Activated CD4-positive, alpha-beta T cell treated with anti-CD3 and anti-CD28 coated beads for 24 hours (primary cell): ENCODE results near the gene ELP6.
"Not testable (repeated sequence)": the region's sequence is repeated elsewhere in the genome, so short reads cannot be mapped to it uniquely, and the experiment has no call there.

Experiments
- DNase-seq, 2 donors: peaks; one replicate each; pipeline ENCODE4 v3.0.0-alpha.2; 2020; ENCODE audit warnings: low read depth in 2 of 2

The ELP6 gene

DNA sequence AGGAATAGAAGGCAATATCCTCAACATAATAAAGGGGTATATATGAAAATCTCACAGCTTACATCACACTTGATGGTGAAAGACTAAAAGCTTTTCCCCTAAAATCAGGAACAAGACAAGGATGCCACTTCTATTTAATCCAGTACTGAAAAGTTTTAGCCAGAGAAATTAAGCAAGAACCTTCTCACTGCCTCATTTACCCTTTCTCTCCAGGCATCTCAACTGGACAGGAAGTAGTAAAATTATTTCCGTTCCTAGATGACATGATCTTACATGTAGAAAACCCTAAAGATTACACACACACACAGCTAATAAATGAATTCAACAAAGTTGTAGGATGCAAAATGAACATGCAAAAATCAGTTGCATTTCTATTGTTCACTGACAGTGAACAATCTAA lies 48.9 kb downstream of the ELP6 start:
- DNase-seq: no peak

DNA sequence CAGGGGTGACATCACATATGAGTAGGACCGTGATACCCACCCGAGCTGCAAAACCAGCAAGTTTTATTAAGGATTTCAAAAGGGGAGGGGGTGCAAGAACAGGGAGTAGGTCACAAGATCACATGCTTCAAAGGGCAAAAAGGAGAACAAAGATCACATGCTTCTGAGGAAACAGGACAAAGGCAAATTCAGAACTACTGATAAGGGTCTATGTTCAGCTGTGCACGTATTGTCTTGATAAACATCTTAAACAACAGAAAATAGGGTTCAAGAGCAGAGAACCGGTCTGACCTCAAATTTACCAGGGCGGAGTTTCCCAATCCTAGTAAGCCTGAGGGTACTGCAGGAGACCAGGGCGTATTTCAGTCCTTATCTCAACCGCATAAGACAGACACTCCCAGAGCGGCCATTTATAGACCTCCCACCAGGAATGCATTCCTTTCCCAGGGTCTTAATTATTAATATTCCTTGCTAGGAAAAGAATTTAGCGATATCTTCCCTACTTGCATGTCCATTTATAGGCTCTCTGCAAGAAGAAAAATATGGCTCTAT lies 53.9 kb downstream of the ELP6 start:
- DNase-seq: not testable (repeated sequence)

DNA sequence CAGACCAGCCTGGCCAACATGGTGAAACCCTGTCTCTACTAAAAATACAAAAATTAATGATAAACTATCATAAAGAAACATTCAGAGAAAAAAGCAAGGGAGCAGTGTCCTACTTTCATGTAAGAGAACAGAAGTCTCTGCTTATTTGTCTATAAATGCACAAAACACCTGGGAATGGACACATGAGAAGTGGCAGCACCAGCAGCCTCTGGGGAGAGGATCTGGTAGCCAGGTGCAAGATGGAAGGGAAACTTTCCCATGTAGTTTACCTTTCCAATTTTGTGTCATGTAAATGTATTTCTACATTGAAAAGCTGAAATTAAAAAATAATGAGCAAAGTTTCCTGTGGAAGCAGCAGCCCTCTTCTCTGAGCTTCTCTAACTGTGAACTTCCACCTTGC lies 56.5 kb downstream of the ELP6 start:
- no peak for DNase-seq

DNA sequence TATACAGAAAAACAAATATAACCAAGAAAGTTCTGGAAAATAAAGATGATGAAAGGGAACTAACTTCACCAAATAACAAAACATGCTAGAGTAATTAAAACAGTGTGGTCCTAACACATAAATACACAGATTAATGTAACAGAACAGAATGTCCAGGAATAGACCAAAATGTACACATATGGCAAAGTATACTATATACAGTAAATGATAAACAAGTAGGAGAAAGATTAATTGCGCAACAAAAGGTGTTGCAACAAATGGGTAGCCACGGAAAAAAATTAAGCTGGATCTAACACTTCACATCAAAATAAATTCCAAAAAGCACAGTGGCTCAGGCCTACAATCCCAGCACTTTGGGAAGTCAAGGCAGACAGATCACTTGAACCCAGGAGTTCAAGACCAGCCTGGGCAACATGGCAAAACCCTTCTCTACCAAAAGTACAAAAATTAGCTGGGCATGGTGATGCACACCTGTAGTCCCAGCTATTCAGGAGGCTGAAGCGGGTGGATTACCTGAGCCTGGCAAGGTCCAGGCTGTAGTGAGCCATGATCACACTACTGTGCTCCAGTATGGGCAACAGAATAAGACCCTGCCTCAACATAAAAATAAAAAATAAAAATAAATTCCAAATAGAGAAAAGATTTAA lies 57.6 kb downstream of the ELP6 start:
- no peak for DNase-seq

DNA sequence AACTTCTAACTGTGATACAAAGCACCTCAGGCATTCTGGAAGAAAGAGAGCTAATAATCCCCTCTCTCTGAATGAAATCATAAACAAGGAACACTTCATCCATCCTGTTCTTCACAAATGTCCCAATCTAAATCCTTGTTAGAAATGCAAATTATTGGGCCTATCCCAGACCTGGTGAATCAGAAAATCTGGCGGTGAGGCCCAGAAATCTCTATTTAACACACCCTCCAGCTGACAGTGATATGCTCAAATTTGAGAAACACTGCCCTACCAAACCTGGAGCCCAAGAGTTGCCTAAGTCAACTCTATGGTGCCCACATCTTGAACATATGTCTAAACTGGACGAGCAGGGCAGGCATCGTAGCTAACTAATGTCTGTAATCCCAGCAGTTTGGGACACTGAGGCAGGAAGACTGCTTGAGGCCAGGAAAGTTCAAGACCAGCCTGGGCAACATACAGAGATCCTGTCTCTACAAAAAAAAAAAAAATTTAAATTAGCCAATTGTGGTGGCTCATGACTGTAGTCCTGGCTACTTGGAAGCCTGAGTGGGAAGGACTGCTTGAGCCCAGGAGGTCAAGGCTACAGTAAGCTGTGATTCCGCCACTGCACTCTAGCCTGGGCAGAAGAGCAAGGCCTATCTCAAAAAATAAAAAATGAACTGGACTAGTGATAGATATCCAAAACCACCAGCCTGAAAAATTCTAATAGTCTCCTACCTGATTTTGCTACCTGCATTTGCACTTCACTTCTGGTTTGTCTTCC lies 60.9 kb downstream of the ELP6 start:
- DNase-seq: no peak
